Putamen (tissue), 1 donor: ENCODE measurements around the gene BRAP.
"Not testable (repeated sequence)": the region's sequence is repeated elsewhere in the genome, so short reads cannot be mapped to it uniquely, and the experiment has no call there.

Source experiments
- DNase-seq: peaks from one replicate; pipeline ENCODE4 v3.0.0-alpha.2; 2016; ENCODE audit warnings: low spot score

BRAP gene

GRCh38 chr12:111616177-111616623, 69.6 kb downstream of the BRAP start:
- DNase-seq: no peak

GRCh38 chr12:111607239-111607638, 78.5 kb downstream of the BRAP start:
- no peak for DNase-seq

- no peak for DNase-seq
Observed at GRCh38 chr12:111606767-111607230, 79.0 kb downstream of the BRAP start.

- no peak for DNase-seq
Observed at GRCh38 chr12:111605911-111606766, 79.6 kb downstream of the BRAP start.

- DNase-seq: not testable (repeated sequence)
Observed at GRCh38 chr12:111602857-111603256, 82.9 kb downstream of the BRAP start.

- no peak for DNase-seq
Observed at GRCh38 chr12:111602348-111602747, 83.4 kb downstream of the BRAP start.

GRCh38 chr12:111600986-111601385, 84.8 kb downstream of the BRAP start:
- not testable (repeated sequence) for DNase-seq

- DNase-seq: no peak
Observed at GRCh38 chr12:111600205-111600642, 85.5 kb downstream of the BRAP start.

GRCh38 chr12:111599453-111600204, 86.1 kb downstream of the BRAP start:
- DNase-seq: peak; percentile 85

- peak; percentile 63 for DNase-seq
Observed at GRCh38 chr12:111598637-111599452, 86.9 kb downstream of the BRAP start, which contains the start of gene ATXN2. TSS of gene ATXN2 (minus strand) at chr12:111599315. CDS start at chr12:111599034, 281 bp downstream.

GRCh38 chr12:111597831-111598636, 87.7 kb downstream of the BRAP start:
- DNase-seq: peak; percentile 69

- DNase-seq: peak; percentile 43
Observed at GRCh38 chr12:111596985-111597830, 88.5 kb downstream of the BRAP start.

- DNase-seq: not testable (repeated sequence)
Observed at GRCh38 chr12:111595341-111595835, 90.4 kb downstream of the BRAP start.
